ENCODE measurements around the gene PROX1.

Gene PROX1

GRCh38 chr1:214017191-214017982 is 29.6 kb downstream of the PROX1 start:
- Histone ChIP-seq H3K36me3 (ENCODE audit: control insufficient read depth, insufficient read depth, low read length) (no peaks in the 10 kb centered on the region), H3K4me3 (ENCODE audit: low read depth, low read length) (no peak overlapping the region), H3K27me3 (ENCODE audit: control insufficient read depth, insufficient read depth, low read length) (no peaks in the 10 kb centered on the region), H3K9me3 (ENCODE audit: control insufficient read depth, insufficient read depth, low read length) (no peaks in the 10 kb centered on the region), H3K4me1 (ENCODE audit: control insufficient read depth, insufficient read depth, low read length) (peaks cover 14% of the 10 kb centered on the region), H3K9ac (ENCODE audit: low read depth, low read length) (no peak overlapping the region)

- H3K4me1 ChIP-seq (ENCODE audit: control insufficient read depth, insufficient read depth, low read length), result peaks cover 14% of the 10 kb centered on the region
- no peaks in the 10 kb centered on the region for H3K27me3 ChIP-seq (ENCODE audit: control insufficient read depth, insufficient read depth, low read length)
- H3K9me3 ChIP-seq (ENCODE audit: control insufficient read depth, insufficient read depth, low read length), result no peaks in the 10 kb centered on the region
- no peak overlapping the region for H3K9ac ChIP-seq (ENCODE audit: low read depth, low read length)
- no peaks in the 10 kb centered on the region for H3K36me3 ChIP-seq (ENCODE audit: control insufficient read depth, insufficient read depth, low read length)
- no peak overlapping the region for H3K4me3 ChIP-seq (ENCODE audit: low read depth, low read length)
Measured at GRCh38 chr1:214018386-214019268, 30.9 kb downstream of the PROX1 start.

GRCh38 chr1:214019499-214019898 is 31.7 kb downstream of the PROX1 start:
- H3K4me3 ChIP-seq (ENCODE audit: low read depth, low read length), result no peak overlapping the region
- no peaks in the 10 kb centered on the region for H3K27me3 ChIP-seq (ENCODE audit: control insufficient read depth, insufficient read depth, low read length)
- no peaks in the 10 kb centered on the region for H3K36me3 ChIP-seq (ENCODE audit: control insufficient read depth, insufficient read depth, low read length)
- no peak overlapping the region for H3K9ac ChIP-seq (ENCODE audit: low read depth, low read length)
- no peaks in the 10 kb centered on the region for H3K9me3 ChIP-seq (ENCODE audit: control insufficient read depth, insufficient read depth, low read length)
- peaks cover 14% of the 10 kb centered on the region for H3K4me1 ChIP-seq (ENCODE audit: control insufficient read depth, insufficient read depth, low read length)

GRCh38 chr1:214021321-214021720 is 33.5 kb downstream of the PROX1 start:
- Histone ChIP-seq H3K27me3 (ENCODE audit: control insufficient read depth, insufficient read depth, low read length) (no peaks in the 10 kb centered on the region), H3K4me3 (ENCODE audit: low read depth, low read length) (no peak overlapping the region), H3K9ac (ENCODE audit: low read depth, low read length) (no peak overlapping the region), H3K9me3 (ENCODE audit: control insufficient read depth, insufficient read depth, low read length) (no peaks in the 10 kb centered on the region), H3K36me3 (ENCODE audit: control insufficient read depth, insufficient read depth, low read length) (no peaks in the 10 kb centered on the region), H3K4me1 (ENCODE audit: control insufficient read depth, insufficient read depth, low read length) (peaks cover 8% of the 10 kb centered on the region)

- H3K36me3 ChIP-seq (ENCODE audit: control insufficient read depth, insufficient read depth, low read length), result no peaks in the 10 kb centered on the region
- no peak overlapping the region for H3K9ac ChIP-seq (ENCODE audit: low read depth, low read length)
- H3K4me3 ChIP-seq (ENCODE audit: low read depth, low read length), result no peak overlapping the region
- no peaks in the 10 kb centered on the region for H3K27me3 ChIP-seq (ENCODE audit: control insufficient read depth, insufficient read depth, low read length)
- H3K9me3 ChIP-seq (ENCODE audit: control insufficient read depth, insufficient read depth, low read length), result no peaks in the 10 kb centered on the region
- H3K4me1 ChIP-seq (ENCODE audit: control insufficient read depth, insufficient read depth, low read length), result peaks cover 7% of the 10 kb centered on the region
Measured at GRCh38 chr1:214022229-214022791, 34.5 kb downstream of the PROX1 start.

GRCh38 chr1:214022810-214023425 is 35.1 kb downstream of the PROX1 start:
- no peak overlapping the region for H3K4me3 ChIP-seq (ENCODE audit: low read depth, low read length)
- H3K27me3 ChIP-seq (ENCODE audit: control insufficient read depth, insufficient read depth, low read length), result no peaks in the 10 kb centered on the region
- H3K36me3 ChIP-seq (ENCODE audit: control insufficient read depth, insufficient read depth, low read length), result no peaks in the 10 kb centered on the region
- H3K9ac ChIP-seq (ENCODE audit: low read depth, low read length), result no peak overlapping the region
- H3K4me1 ChIP-seq (ENCODE audit: control insufficient read depth, insufficient read depth, low read length), result peaks cover 12% of the 10 kb centered on the region
- no peaks in the 10 kb centered on the region for H3K9me3 ChIP-seq (ENCODE audit: control insufficient read depth, insufficient read depth, low read length)

GRCh38 chr1:214026985-214027384 is 39.2 kb downstream of the PROX1 start:
- Histone ChIP-seq H3K9me3 (ENCODE audit: control insufficient read depth, insufficient read depth, low read length) (no peaks in the 10 kb centered on the region), H3K4me3 (ENCODE audit: low read depth, low read length) (no peak overlapping the region), H3K9ac (ENCODE audit: low read depth, low read length) (no peak overlapping the region), H3K4me1 (ENCODE audit: control insufficient read depth, insufficient read depth, low read length) (peaks cover 42% of the 10 kb centered on the region), H3K36me3 (ENCODE audit: control insufficient read depth, insufficient read depth, low read length) (no peaks in the 10 kb centered on the region), H3K27me3 (ENCODE audit: control insufficient read depth, insufficient read depth, low read length) (peaks cover 2% of the 10 kb centered on the region)

- Histone ChIP-seq H3K36me3 (ENCODE audit: control insufficient read depth, insufficient read depth, low read length) (no peaks in the 10 kb centered on the region), H3K9me3 (ENCODE audit: control insufficient read depth, insufficient read depth, low read length) (no peaks in the 10 kb centered on the region), H3K27me3 (ENCODE audit: control insufficient read depth, insufficient read depth, low read length) (peaks cover 2% of the 10 kb centered on the region), H3K4me1 (ENCODE audit: control insufficient read depth, insufficient read depth, low read length) (peaks cover 42% of the 10 kb centered on the region), H3K9ac (ENCODE audit: low read depth, low read length) (no peak overlapping the region), H3K4me3 (ENCODE audit: low read depth, low read length) (no peak overlapping the region)
Measured at GRCh38 chr1:214027498-214027897, 39.7 kb downstream of the PROX1 start.

- Histone ChIP-seq H3K9ac (ENCODE audit: low read depth, low read length) (no peak overlapping the region), H3K9me3 (ENCODE audit: control insufficient read depth, insufficient read depth, low read length) (no peaks in the 10 kb centered on the region), H3K4me1 (ENCODE audit: control insufficient read depth, insufficient read depth, low read length) (peaks cover 42% of the 10 kb centered on the region), H3K4me3 (ENCODE audit: low read depth, low read length) (no peak overlapping the region), H3K27me3 (ENCODE audit: control insufficient read depth, insufficient read depth, low read length) (peaks cover 2% of the 10 kb centered on the region), H3K36me3 (ENCODE audit: control insufficient read depth, insufficient read depth, low read length) (no peaks in the 10 kb centered on the region)
Measured at GRCh38 chr1:214028095-214028494, 40.3 kb downstream of the PROX1 start.

- Histone ChIP-seq H3K9me3 (ENCODE audit: control insufficient read depth, insufficient read depth, low read length) (no peaks in the 10 kb centered on the region), H3K27me3 (ENCODE audit: control insufficient read depth, insufficient read depth, low read length) (peaks cover 2% of the 10 kb centered on the region), H3K4me1 (ENCODE audit: control insufficient read depth, insufficient read depth, low read length) (peaks cover 42% of the 10 kb centered on the region), H3K36me3 (ENCODE audit: control insufficient read depth, insufficient read depth, low read length) (no peaks in the 10 kb centered on the region), H3K9ac (ENCODE audit: low read depth, low read length) (no peak overlapping the region), H3K4me3 (ENCODE audit: low read depth, low read length) (no peak overlapping the region)
Measured at GRCh38 chr1:214028649-214029406, 41.1 kb downstream of the PROX1 start.

- Histone ChIP-seq H3K9me3 (ENCODE audit: control insufficient read depth, insufficient read depth, low read length) (no peaks in the 10 kb centered on the region), H3K4me3 (ENCODE audit: low read depth, low read length) (no peak overlapping the region), H3K27me3 (ENCODE audit: control insufficient read depth, insufficient read depth, low read length) (peaks cover 2% of the 10 kb centered on the region), H3K9ac (ENCODE audit: low read depth, low read length) (no peak overlapping the region), H3K36me3 (ENCODE audit: control insufficient read depth, insufficient read depth, low read length) (no peaks in the 10 kb centered on the region), H3K4me1 (ENCODE audit: control insufficient read depth, insufficient read depth, low read length) (peaks cover 42% of the 10 kb centered on the region)
Measured at GRCh38 chr1:214029796-214030195, 42.0 kb downstream of the PROX1 start.

Measured in iPS-15b (cell line).